HL-60 (cell line): ENCODE results near the gene DCDC1.

Source experiments
- DNase-seq, 2 experiments: peaks; one replicate each; pipeline ENCODE4 v3.0.0-alpha.2; 2010 to 2020; ENCODE audit warnings: low read depth in 1 of 2, low spot score in 1 of 2
- H3K27ac ChIP-seq: fragments of 250-450 bp; sonication (Bioruptor Pico); replicated peaks from 2 replicates; pipeline ENCODE4 v1.5.1; 2020; ENCODE audit warnings: mild to moderate bottlenecking, moderate library complexity
- H3K27me3 ChIP-seq: fragments of 250-450 bp; sonication (Bioruptor Pico); 2 replicates; pipeline ENCODE4 v1.5.1; 2021; ENCODE audit warnings: mild to moderate bottlenecking, moderate library complexity; ENCODE audit not compliant: insufficient read depth, poor library complexity, severe bottlenecking
- H3K4me3 ChIP-seq: replicated peaks from 2 replicates; pipeline ENCODE4 v1.5.1; 2011; ENCODE audit warnings: mild to moderate bottlenecking, control low read depth, low read length; ENCODE audit not compliant: insufficient read depth
- GABPA ChIP-seq: IDR thresholded peaks from 2 replicates; pipeline ENCODE4 v1.6.1; 2012; ENCODE audit warnings: low read depth
- POLR2AphosphoS5 ChIP-seq: IDR thresholded peaks from 2 replicates; pipeline ENCODE4 v1.6.1; 2012; ENCODE audit warnings: low read depth
- REST ChIP-seq: IDR thresholded peaks from 2 replicates; pipeline ENCODE4 v1.6.1; 2012; ENCODE audit warnings: low read depth; ENCODE audit not compliant: insufficient replicate concordance
- SPI1 ChIP-seq: IDR thresholded peaks from 2 replicates; pipeline ENCODE4 v1.6.1; 2012; ENCODE audit warnings: low read depth, mild to moderate bottlenecking, borderline replicate concordance
- TF ChIP-seq, protein P1 (sequence below): IDR thresholded peaks from one replicate; pipeline ENCODE4 v1.5.1; 2011; ENCODE audit warnings: low read length, control low read depth, inconsistent platforms; ENCODE audit not compliant: insufficient read depth

The DCDC1 gene

DNA sequence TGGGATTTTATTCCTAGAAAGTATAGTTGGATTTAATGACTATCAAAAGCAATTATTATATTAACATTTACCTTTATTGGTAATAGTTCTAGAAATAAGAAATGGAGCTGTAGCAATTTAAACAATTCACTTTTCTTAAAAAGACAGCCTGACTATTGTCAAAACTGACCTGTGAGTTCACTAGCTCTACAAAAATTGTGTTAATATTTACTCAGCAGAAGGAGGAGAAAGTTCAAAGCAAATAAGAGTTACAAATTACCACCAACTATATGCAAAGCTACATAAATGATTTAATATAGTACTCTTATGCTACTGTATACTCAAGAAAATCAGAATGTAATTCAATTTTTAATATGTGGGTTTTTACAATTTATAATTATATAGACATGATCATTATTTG, 310.0 kb downstream of the DCDC1 start:
- no peak overlapping the region for H3K27ac ChIP-seq
- no peak overlapping the region for H3K4me3 ChIP-seq
- DNase-seq = no peak
- TF ChIP-seq POLR2AphosphoS5 = no peak
- no peak for TF ChIP-seq REST
- no peak for TF ChIP-seq GABPA
- TF ChIP-seq, protein P1, sequence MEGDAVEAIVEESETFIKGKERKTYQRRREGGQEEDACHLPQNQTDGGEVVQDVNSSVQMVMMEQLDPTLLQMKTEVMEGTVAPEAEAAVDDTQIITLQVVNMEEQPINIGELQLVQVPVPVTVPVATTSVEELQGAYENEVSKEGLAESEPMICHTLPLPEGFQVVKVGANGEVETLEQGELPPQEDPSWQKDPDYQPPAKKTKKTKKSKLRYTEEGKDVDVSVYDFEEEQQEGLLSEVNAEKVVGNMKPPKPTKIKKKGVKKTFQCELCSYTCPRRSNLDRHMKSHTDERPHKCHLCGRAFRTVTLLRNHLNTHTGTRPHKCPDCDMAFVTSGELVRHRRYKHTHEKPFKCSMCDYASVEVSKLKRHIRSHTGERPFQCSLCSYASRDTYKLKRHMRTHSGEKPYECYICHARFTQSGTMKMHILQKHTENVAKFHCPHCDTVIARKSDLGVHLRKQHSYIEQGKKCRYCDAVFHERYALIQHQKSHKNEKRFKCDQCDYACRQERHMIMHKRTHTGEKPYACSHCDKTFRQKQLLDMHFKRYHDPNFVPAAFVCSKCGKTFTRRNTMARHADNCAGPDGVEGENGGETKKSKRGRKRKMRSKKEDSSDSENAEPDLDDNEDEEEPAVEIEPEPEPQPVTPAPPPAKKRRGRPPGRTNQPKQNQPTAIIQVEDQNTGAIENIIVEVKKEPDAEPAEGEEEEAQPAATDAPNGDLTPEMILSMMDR = no peak
- TF ChIP-seq SPI1 = no peak
- H3K27me3 ChIP-seq = no peaks in the 10 kb centered on the region

- DNase-seq = no peak
- Histone ChIP-seq H3K27ac (no peak overlapping the region), H3K27me3 (no peaks in the 10 kb centered on the region), H3K4me3 (no peak overlapping the region)
- TF ChIP-seq, protein P1 = no peak
- TF ChIP-seq SPI1 (no peak), REST (no peak), GABPA (no peak), POLR2AphosphoS5 (no peak)
These were observed 319.3 kb downstream of the DCDC1 start for GRCh38 chr11:31050061-31050765.

- H3K4me3 ChIP-seq = no peak overlapping the region
- H3K27ac ChIP-seq = no peak overlapping the region
- H3K27me3 ChIP-seq = no peaks in the 10 kb centered on the region
- TF ChIP-seq SPI1 (no peak), GABPA (no peak), POLR2AphosphoS5 (no peak), REST (no peak)
- TF ChIP-seq, protein P1 = no peak
- no peak for DNase-seq
These were observed 324.2 kb downstream of the DCDC1 start for GRCh38 chr11:31045335-31045734.
